Pancreas (tissue), 10 donors: ENCODE measurements around the gene AOAH. TPM values are rescaled to one million over a fixed set of nuclear protein-coding genes. Genes with fewer than 3 reads are reported as not detected.

ENCODE experiments used
- ATAC-seq, 4 donors: fragments of 200-7000 bp; cut with Tn5 transposase; one replicate each; pipeline versions ENCODE4 v1.8.0 to v1.9.1; 2020; ENCODE audit warnings: mild to moderate bottlenecking in 4 of 4, moderate library complexity in 4 of 4
- DNase-seq, 6 donors: peaks; one replicate each; pipeline ENCODE4 v3.0.0-alpha.2; 2020
- FAIRE-seq: peaks from 2 replicates; lab custom pipeline; 2012; peaks lifted over from hg19 to GRCh38; lab: Jason Lieb, UNC
- H3K27ac ChIP-seq, 4 donors: fragments of 200-600 bp; sonication (generic); 1 replicate in 3 of 4; 2 replicates in 1 of 4; pipeline versions ENCODE4 v1.5.0 to v1.8.0; 2020
- H3K27me3 ChIP-seq, 4 donors: fragments of 200-600 bp; one replicate each; pipeline ENCODE4 v1.8.0; 2021
- H3K36me3 ChIP-seq, 3 donors: fragments of 200-600 bp; sonication (generic) in 1 of 3; one replicate each; pipeline versions ENCODE4 v1.5.0 to v1.8.0; 2020 to 2021
- H3K4me1 ChIP-seq, 3 donors: fragments of 200-600 bp; one replicate each; pipeline ENCODE4 v1.8.0; 2021
- H3K4me3 ChIP-seq, 4 donors: fragments of 200-600 bp; sonication (generic) in 2 of 4; one replicate each; pipeline versions ENCODE4 v1.5.0 to v1.8.0; 2020 to 2021
- H3K9me3 ChIP-seq, 4 donors: fragments of 200-600 bp; one replicate each; pipeline ENCODE4 v1.8.0; 2021
- CTCF ChIP-seq, 4 donors: fragments of 200-600 bp; sonication (generic) in 3 of 4; IDR thresholded peaks; one replicate each; pipeline versions ENCODE4 v1.5.0 to v1.8.0; 2021; ENCODE audit warnings: antibody characterized with exemption in 4 of 4
- WGBS, 2 donors: extraction: QIAGEN DNeasy Blood & Tissue Kit; methylation state at CpG; one replicate each; pipeline ENCODE4 v1.1.7; 2013; 5-methylcytosine and 5-hydroxymethylcytosine counted together
- intact Hi-C, 3 donors: fragments of 100-400 bp; cut with DNase I; formaldehyde crosslinking; loops; one replicate each; pipeline versions ENCODE4 v1.11.1 to v1.14.2; 2022
- polyA plus RNA-seq, 2 donors: library from polyadenylated mRNA; stranded (reverse); fragments of 200-250 nt; gene quantifications; one replicate each; pipeline ENCODE4 v1.2.3, GENCODE V29; 2013
- total RNA-seq, 6 donors: library from RNA; stranded (reverse); fragmentation: NEBNext Ultra II Directional in 4 of 6; extraction: Animal tissue kit (Norgen Biotek cat#: 25700) in 4 of 6; gene quantifications; one replicate each; pipeline versions ENCODE4 v1.2.1 to v1.2.4, GENCODE V29; 2021 to 2023
- donor health status: healthy with polysubstance abuse.
- donor health status: DM: no; HTN: no; CAD: no; lungs with moderate emphysema.
- donor health status: DM: no; HTN: no; CAD: no.
- donor health status: control.
- donor health status: control.
- donor health status: Bipolar disorder and iron deficiency.
- donor health status: DM: yes; HTN: yes; CAD: no.
- donor health status: DM: no; HTN: no; CAD: no.
- donor health status: DM: no; HTN: no; CAD: no.
- donor health status: DM: yes; HTN: yes; CAD: no.

AOAH gene
- total and polyA plus RNA-seq, 8 donors = 0.79 to 9.0 (median 2.1) TPM

GRCh38 chr7:36673703-36674102, 50.6 kb downstream of the AOAH start:
- no peak overlapping the region for H3K27ac ChIP-seq
- WGBS, 2 donors = 93 to 96% methylated on average over 6 of the region's 6 CpGs

GRCh38 chr7:36671432-36671829, 52.9 kb downstream of the AOAH start:
- no peak overlapping the region for H3K4me3 ChIP-seq
- intact Hi-C loops = loop anchor here in 1 of 3 donors (10.0 kb wide), 1 partner anchor 177 kb away; no protein-coding TSS in a partner anchor
- no peaks in the 10 kb centered on the region for H3K27me3 ChIP-seq
- DNase-seq (no peak), ATAC-seq (no peak), FAIRE-seq (no peak)
- H3K36me3 ChIP-seq = no peaks in the 10 kb centered on the region
- H3K9me3 ChIP-seq = no peaks in the 10 kb centered on the region
- H3K4me1 ChIP-seq = peaks cover 0 to 4% (median 0%) of the 10 kb centered on the region in 3 donors
- H3K27ac ChIP-seq = no peak overlapping the region
- no peak for TF ChIP-seq CTCF (IDR thresholded peaks at IDR 0.05)
- 72 to 84% methylated on average over 6 of the region's 6 CpGs for WGBS, 2 donors

More at GRCh38 chr7:36673703-36674102, 50.6 kb downstream of the AOAH start:
- no peaks in the 10 kb centered on the region for H3K9me3 ChIP-seq
- no peak overlapping the region for H3K4me3 ChIP-seq
- FAIRE-seq (no peak), ATAC-seq (no peak), DNase-seq (no peak)
- peaks cover 0 to 4% (median 0%) of the 10 kb centered on the region in 3 donors for H3K4me1 ChIP-seq
- H3K27me3 ChIP-seq = no peaks in the 10 kb centered on the region
- no peaks in the 10 kb centered on the region for H3K36me3 ChIP-seq
- intact Hi-C loops = loop anchor here in 1 of 3 donors (10.0 kb wide), 1 partner anchor 179 kb away; no protein-coding TSS in a partner anchor
- TF ChIP-seq CTCF (IDR thresholded peaks at IDR 0.05) = no peak

GRCh38 chr7:36670585-36671431, 53.5 kb downstream of the AOAH start:
- FAIRE-seq (no peak), ATAC-seq (peak; percentile 76 to 100 (median 94)), DNase-seq (peak in 4 of 6 donors; percentile 33 to 67 (median 52))
- H3K4me3 ChIP-seq = no peak overlapping the region
- H3K4me1 ChIP-seq = peaks cover 0 to 3% (median 0%) of the 10 kb centered on the region in 3 donors
- H3K27me3 ChIP-seq = no peaks in the 10 kb centered on the region
- no peak overlapping the region for H3K27ac ChIP-seq
- intact Hi-C loops = loop anchor here in 1 of 3 donors (10.0 kb wide), 1 partner anchor 176 kb away; no protein-coding TSS in a partner anchor
- no peaks in the 10 kb centered on the region for H3K36me3 ChIP-seq
- no peaks in the 10 kb centered on the region for H3K9me3 ChIP-seq
- peak; percentile 74 to 86 (median 84) for TF ChIP-seq CTCF (IDR thresholded peaks at IDR 0.05)
- 78 to 84% methylated on average over 13 to 17 of the region's 17 CpGs for WGBS, 2 donors

DNA sequence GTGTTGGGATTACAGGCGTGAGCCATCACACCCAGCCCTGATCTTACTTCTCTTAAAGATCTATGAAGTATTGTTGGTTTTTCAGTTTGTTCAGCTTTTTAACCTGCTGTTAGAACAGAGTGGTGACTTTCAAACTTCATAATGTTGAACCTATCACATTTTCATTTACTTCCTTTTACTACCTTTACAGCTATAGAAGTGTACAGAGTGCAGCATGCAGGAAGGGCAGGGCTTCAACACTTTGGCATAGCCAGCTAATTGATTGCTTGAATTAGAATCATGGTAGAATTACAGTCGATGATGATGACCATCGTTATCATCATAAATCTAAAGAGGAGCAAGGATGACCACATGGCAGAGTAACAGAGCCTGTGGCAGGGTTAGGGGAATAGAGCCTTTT, 55.5 kb downstream of the AOAH start:
- no peak for DNase-seq
- H3K4me1 ChIP-seq = no peaks in the 10 kb centered on the region
- TF ChIP-seq CTCF (IDR thresholded peaks at IDR 0.05) = no peak
- H3K27ac ChIP-seq = no peak overlapping the region
- no peaks in the 10 kb centered on the region for H3K9me3 ChIP-seq
- no peak overlapping the region for H3K4me3 ChIP-seq
- no peaks in the 10 kb centered on the region for H3K27me3 ChIP-seq
- 70 to 86% methylated on average over 3 of the region's 3 CpGs for WGBS, 2 donors
- H3K36me3 ChIP-seq = no peaks in the 10 kb centered on the region
- ATAC-seq = no peak
- intact Hi-C loops = no loop called here
- FAIRE-seq = no peak

GRCh38 chr7:36668080-36668479, 56.2 kb downstream of the AOAH start:
- 74 to 90% methylated on average over 3 of the region's 3 CpGs for WGBS, 2 donors
- H3K27ac ChIP-seq = no peak overlapping the region
- ATAC-seq (no peak), DNase-seq (no peak), FAIRE-seq (no peak)
- H3K4me1 ChIP-seq = no peaks in the 10 kb centered on the region
- no peaks in the 10 kb centered on the region for H3K27me3 ChIP-seq
- no peak overlapping the region for H3K4me3 ChIP-seq
- TF ChIP-seq CTCF (IDR thresholded peaks at IDR 0.05) = no peak
- no peaks in the 10 kb centered on the region for H3K9me3 ChIP-seq
- intact Hi-C loops = no loop called here
- H3K36me3 ChIP-seq = no peaks in the 10 kb centered on the region
